PFSK-1 (cell line): ENCODE results near the gene CMIP.

ENCODE experiments used
- FOXP2 ChIP-seq: optimal IDR thresholded peaks from 2 replicates; pipeline ENCODE3; 2011; ENCODE audit warnings: borderline replicate concordance, control low read depth, inconsistent platforms; ENCODE audit not compliant: insufficient read depth; ENCODE audit errors: extremely low read length, extremely low read depth
- POLR2AphosphoS5 ChIP-seq: IDR thresholded peaks from 2 replicates; pipeline ENCODE4 v1.6.1; 2012; ENCODE audit warnings: low read depth, mild to moderate bottlenecking, control low read depth, low read length, moderate library complexity
- REST ChIP-seq, 2 experiments: IDR thresholded peaks; 2 replicates each; pipeline versions ENCODE4 v1.6.1 to v1.8.0; 2011 to 2012; ENCODE audit warnings: low read depth in 2 of 2, low read length in 2 of 2, control low read depth in 1 of 2, inconsistent platforms in 1 of 2, mild to moderate bottlenecking in 1 of 2, moderate library complexity in 1 of 2; ENCODE audit not compliant: insufficient read depth in 1 of 2
- SIN3A ChIP-seq: IDR thresholded peaks from 2 replicates; pipeline ENCODE4 v1.6.1; 2012; ENCODE audit warnings: mild to moderate bottlenecking, low read length, moderate library complexity, borderline replicate concordance; ENCODE audit not compliant: insufficient read depth
- TAF1 ChIP-seq: IDR thresholded peaks from 2 replicates; pipeline ENCODE4 v1.6.1; 2012; ENCODE audit warnings: low read length, control low read depth, borderline replicate concordance; ENCODE audit not compliant: insufficient read depth

Gene CMIP

GRCh38 chr16:81526935-81527334 lies 82.3 kb downstream of the CMIP start:
- TF ChIP-seq FOXP2 (no peak), SIN3A (no peak), TAF1 (no peak), REST (IDR thresholded peaks at IDR 0.05; ENCODE audit: insufficient read depth in 1 of 2, low read depth in 2 of 2, low read length in 2 of 2) (no peak), POLR2AphosphoS5 (no peak)

- no peak for TF ChIP-seq SIN3A
- TF ChIP-seq FOXP2, result no peak
- no peak for TF ChIP-seq REST (IDR thresholded peaks at IDR 0.05; ENCODE audit: insufficient read depth in 1 of 2, low read depth in 2 of 2, low read length in 2 of 2)
- TF ChIP-seq TAF1, result no peak
- TF ChIP-seq POLR2AphosphoS5, result no peak
Measured at GRCh38 chr16:81527477-81528178, 83.0 kb downstream of the CMIP start.

DNA sequence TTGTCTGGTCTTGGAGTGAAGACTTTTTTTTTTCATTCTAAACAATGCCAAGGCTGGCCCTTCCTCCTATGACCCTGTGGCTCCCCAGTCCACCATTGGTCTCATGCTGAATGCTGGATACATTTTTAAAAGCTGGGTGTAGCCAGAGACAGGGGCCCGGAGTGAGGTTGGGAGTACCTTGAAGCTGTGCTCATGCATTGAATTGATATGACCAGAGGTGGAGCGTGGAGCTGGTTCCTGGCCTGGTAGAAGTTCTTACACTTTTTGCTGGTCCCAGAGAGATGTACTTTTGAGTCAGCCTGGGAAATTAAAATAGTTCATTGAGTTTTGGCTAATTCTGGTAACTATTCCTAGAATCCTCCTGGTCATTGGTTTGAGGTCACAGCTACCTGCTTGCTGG lies 83.6 kb downstream of the CMIP start:
- TF ChIP-seq TAF1 (no peak), POLR2AphosphoS5 (no peak), SIN3A (no peak), REST (IDR thresholded peaks at IDR 0.05; ENCODE audit: insufficient read depth in 1 of 2, low read depth in 2 of 2, low read length in 2 of 2) (no peak), FOXP2 (no peak)

DNA sequence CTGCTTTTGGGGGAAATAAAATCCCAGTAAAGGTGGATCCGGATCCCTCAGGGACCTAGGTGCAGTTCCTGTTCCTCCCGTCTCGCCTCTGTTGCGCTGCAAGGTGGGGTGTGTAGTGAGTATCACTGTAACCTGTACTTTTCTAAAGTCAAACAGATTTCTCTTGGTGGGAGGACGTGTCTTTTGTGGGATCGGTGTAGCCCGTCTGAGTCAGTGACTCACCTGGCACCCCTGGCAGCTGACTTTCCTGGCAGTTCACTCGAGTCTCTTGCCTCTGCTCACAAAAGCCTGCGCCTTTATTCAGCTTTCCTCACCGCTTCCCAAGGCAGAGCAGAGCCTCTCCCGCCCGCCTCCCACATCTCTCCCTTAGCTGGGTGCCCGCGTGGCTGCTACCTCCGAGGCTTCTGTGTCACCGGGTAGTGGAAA lies 85.7 kb downstream of the CMIP start:
- TF ChIP-seq POLR2AphosphoS5 (no peak), REST (IDR thresholded peaks at IDR 0.05; ENCODE audit: insufficient read depth in 1 of 2, low read depth in 2 of 2, low read length in 2 of 2) (no peak), FOXP2 (no peak), TAF1 (no peak), SIN3A (no peak)

- TF ChIP-seq TAF1, result no peak
- no peak for TF ChIP-seq REST (IDR thresholded peaks at IDR 0.05; ENCODE audit: insufficient read depth in 1 of 2, low read depth in 2 of 2, low read length in 2 of 2)
- TF ChIP-seq SIN3A, result no peak
- TF ChIP-seq POLR2AphosphoS5, result no peak
- TF ChIP-seq FOXP2, result no peak
Measured at GRCh38 chr16:81530814-81531213, 86.2 kb downstream of the CMIP start.
